GM19035 (cell line): Measurements from ENCODE around the gene RBM19.

ENCODE experiments used
- ATAC-seq: cut with Tn5 transposase; IDR thresholded peaks from one replicate; pipeline ENCODE4 v1.9.1; 2021; ENCODE audit not compliant: unreplicated experiment

The RBM19 gene

DNA sequence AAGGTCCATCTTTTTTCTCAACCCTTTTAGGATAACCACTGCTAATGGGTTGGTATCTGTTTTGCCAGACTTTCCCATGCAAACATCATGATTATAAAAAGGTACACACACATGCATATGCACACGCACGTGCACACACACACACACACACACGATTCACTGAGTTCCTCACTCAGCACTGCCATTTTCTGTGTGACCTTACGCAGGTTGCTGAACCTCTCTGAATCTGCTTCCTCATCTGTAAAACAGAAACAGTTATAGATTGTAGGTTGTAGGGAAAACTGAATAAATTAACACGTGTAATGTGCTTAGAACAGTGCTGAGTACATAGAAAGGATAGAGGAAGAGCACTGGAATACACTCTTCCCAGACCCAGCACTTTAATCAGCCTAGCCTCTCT lies 182.3 kb downstream of the RBM19 start:
- ATAC-seq, result no peak

DNA sequence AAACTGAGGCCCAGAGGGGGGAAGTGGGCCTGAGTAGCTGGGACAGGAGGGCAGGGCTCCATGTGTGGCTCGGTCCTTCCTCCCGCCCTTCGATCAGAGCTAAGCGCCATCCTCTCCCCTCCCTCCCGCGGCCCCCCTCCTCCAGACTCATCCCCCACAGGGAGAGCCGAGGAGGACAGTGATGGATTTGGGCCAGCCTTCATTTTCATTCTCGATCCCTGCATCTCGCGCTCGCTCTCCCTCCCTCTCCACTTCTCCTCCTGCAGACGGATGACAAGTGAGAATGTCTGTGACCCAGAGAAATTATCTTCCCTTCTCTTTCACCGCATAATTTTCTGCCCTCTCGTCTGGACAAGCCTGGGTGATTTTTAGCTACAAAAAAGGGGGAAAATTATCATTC lies 183.3 kb downstream of the RBM19 start:
- ATAC-seq, result no peak

DNA sequence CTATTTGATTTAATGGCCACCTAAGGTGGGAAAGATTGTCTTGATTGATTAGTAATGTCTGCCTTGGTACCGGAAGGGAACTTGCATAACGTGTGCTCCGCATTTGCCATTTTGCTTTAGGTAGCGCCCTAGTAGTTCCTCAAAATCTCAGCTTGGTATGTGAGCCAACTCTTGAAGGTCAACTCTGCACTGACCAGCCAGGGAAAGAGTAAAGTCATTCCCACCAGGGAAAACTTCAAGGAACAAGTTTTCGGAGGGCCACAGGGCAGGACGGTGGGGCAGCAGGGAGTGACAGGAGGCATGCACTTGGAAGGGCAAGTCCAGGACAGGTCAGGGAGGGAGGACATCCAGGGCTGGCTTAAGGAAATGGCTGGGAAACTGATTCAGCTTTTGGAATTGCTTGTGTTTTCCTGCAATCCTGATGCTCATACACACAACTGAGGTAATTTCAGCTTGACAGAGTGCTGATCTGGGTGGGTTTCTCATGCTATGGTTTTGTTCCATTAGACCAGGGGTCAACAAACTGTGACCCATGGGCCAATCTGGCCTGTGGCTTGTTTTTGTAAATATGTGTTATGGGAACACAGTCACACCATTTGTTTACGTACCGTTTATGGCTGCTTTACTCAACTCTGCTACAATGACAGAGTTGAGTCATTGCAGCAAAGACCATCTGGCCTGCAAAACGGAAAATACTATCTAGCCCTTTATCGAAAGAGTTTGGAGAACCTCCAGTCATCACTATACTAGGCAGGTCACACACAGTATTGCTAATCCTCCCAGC lies 184.5 kb downstream of the RBM19 start:
- ATAC-seq, result no peak

DNA sequence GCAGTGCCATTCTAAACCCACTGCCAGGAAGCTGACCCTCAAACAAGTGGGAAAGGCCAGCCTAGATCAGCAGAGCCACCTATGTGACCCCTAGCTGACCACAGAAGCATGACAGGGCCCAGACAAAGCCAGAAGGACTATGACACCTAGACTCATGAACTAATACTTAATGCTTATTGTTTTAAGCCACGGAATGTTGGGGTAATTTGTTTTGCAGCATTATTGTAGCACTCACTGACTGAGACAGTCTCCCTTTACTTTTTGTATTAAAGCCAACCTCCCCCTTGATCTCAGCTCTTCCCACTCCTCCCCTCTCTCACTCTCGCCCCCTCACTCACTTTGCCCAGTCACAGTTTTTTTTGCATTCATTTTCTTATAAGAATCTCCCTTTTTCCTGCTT lies 186.4 kb downstream of the RBM19 start:
- ATAC-seq, result no peak

DNA sequence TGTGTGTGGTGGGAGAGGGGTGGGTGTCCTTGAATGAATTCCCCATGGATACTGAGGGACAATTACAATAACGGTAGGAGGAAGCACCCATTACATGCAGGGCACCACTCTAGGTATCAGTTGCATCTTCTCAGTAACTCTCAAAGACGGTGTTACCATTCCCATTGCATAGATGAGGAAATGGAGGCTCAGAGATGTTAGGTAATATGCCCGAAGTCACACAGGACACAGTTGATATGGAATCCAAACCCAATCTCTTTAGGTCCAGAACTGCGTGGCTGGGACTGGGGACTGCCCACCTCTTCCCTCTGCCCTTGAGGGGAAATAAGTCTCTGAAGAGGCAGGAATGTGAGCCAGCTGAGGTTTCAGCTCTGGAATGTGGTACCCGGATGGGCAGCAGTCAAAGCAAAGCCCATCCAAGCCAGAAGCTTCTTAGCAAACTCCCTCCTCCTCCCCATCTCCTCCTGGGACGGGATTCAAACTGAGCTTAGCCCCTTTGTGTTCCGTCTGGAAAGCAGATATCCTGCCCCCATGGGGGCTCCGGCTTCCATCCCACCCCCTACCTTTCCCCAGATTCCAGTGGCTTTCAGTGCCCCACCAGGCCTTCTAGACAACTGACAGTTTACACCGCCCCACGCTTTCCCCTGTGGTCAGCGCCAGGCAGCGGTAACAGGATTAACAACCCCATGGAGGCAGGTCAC lies 187.5 kb downstream of the RBM19 start:
- no peak for ATAC-seq

DNA sequence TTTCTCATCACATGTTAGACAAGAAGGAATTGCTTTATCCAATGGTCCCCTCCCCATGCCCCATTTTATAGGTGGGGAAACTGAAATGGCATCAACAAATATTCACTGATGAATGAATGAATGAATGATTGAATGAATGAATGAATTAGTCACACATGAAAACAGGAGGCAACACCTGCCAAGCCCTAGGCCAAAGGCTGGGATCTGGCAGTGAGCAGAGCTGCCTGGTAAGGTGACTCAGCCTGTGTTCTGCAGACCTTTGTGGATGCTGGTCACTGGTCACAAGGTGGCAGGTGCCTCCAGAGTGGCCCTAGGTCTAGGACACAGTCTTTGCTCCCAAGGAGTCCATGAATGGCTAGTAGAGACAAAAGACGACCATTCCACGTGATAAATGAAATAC lies 188.4 kb downstream of the RBM19 start:
- no peak for ATAC-seq

DNA sequence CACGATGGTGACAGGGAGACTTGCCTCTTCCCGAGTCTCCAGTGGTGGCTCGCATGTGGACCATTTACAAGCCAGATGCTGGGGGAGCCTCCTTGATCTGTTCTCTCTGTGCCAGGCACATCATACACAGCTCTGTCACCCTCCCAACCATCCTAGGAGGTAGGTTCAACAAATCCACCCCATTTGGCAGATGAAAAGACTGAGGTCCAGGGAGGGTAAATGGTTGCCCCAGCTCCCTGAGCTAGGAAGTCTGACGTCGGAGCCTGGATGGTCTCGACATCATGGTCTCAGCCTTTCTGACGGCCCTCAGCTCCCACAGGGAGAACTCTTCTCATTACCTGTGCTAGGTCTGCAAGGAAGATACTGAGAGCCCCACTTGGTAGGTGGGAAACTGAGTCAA lies 189.6 kb downstream of the RBM19 start:
- no peak for ATAC-seq

DNA sequence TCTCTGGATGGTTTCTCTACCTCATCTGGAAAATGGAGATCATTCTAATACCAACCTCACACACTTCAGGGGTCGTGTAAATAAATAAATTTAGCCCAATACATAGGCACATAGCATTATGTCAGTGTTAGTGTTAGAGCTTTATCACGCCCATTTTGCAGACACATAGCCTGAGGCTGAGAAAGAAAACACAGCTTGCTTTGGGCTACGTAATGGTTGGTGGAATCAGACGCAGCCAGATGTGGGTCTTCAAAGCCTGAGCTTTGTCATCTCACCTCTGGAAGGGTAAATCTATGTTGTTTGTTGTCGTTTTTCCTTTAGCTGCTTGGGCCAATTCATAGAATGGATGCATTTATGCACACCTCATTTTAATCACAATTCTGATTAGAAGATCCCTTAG lies 191.6 kb downstream of the RBM19 start:
- no peak for ATAC-seq

DNA sequence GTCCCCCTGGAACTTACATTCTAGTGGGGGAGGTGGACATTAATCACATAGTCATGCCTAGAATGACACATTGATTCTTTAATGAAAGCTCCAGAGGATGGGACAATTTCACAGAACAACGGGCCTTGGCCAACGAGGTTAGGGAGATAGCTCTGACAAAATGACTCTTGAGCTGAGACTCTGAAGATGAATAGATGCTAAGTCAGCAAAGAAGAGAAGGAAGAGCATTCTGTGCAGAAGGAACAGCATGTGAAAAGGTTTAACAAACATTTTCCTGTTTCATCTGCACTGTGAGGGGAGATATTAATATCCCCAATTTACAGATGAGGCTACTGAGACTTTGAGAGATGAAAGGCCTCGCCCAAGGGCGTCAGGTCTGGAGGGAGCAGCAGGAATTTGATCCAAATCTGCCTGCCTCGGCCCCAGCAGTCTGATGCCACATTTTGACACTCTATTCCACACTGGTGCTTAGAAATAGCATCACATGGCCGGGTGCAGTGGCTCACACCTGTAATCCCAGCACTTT lies 193.6 kb downstream of the RBM19 start:
- ATAC-seq, result no peak

DNA sequence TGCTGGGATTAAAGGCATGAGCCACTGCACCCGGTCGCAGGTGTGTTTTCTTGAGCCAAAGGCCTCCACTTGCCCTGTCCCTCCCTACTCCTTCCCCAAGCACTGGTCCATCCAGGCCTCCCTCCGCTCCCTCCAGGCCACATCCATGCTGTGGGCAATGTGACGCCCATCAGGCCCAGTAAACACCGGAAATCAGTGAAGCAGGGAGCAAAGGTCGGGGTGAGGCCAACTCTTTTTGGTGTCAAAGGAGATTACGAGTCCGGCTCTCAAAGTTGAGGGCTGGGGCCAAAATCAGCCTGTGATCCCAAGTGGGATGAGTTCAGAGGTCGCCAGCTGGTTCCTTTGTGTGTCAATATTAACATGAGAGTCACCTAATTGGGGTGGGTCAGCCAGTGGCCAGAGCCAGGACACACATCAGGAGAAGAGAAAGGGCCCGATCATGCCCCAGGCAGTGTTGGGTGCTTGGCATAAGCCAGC lies 195.7 kb downstream of the RBM19 start:
- ATAC-seq, result no peak

DNA sequence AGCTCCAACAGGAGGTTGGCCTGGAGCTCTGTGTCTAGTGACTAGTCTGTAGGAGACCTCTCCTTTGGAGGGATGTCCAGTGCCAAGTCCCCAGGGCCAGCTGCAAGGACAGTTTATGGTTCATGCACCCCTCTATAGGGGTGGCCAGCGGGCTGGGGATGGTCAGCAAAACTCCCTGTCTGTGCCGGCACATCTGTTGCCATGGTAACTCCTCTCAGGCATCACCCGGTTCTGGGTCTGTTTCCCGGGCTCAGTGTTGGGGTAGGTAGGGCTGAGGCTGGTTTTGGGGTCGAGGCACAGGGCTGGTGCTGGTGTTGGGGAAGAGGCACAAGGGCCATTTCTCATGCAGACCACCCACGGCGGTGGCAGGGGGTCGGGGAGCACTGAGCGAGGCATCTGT lies 196.8 kb downstream of the RBM19 start:
- ATAC-seq, result no peak

DNA sequence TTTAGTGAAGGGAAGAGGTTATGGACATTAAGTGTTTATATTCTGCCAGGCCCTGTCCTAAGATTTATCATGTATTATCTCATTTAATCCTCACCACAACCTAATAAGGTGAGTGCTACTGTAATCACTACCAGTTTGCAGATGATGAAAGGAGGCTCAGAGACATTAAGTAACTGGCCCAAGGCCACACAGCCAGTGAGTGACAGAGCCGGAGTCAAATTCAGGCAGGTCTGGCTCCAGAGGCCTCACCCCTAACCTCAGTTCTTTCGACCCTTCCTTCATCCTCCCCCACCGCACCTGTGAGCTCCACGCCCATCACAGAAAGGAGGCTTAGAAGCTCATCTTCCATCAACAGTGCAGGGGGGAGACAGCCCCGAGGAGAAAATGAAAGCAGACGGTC lies 197.3 kb downstream of the RBM19 start:
- no peak for ATAC-seq

DNA sequence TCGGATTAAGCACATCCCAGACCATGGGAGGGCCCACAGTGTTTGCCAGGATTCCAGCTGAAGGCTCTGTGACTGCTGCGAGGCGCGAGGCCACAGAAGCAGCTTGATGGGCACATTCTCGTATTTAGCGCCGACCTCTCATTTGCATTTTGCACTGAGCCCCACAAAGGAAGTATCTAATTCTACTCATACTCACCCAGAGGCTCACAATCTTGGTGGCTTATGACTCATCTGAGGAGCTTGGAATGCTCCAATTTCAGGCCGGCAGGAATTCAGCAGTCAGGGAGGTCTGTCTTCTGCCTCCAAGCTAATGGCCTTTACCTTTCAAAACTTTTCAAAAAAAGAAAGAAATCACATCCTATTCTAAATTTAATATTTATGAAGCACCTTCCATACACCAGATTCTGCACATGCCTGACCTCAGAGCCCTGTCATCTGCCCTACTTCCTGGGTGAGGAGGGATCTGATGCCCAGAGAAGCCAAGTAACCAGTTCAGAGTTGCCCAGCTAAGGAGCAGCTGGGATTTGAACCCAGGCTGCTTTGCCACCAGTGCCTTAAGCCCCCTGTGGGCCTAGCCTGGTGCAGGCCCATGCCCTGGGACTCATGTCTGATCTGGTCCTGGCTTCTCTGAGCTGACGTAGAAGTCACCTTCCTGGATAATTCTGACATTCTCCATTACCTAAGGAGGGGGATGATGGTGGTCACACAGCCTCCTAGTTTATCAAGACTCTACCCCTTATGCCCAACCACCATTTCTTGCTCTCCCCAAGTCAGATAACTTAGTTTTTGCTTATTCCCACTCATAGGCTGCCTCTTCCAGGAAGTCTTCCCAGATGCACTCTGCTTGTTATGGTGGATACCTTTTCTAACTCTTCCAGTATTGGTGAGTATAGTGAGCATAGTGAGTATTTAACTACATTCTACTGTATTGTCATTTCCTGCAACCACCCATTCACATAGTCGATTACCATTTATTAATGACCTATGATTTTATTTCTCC lies 198.9 kb downstream of the RBM19 start:
- ATAC-seq, result no peak
